Loucy (cell line): ENCODE data around the gene ARHGAP5.

ENCODE experiments used
- EZH2phosphoT487 ChIP-seq: fragments of 200-600 bp; IDR thresholded peaks from 2 replicates; pipeline ENCODE4 v1.6.1; 2018; ENCODE audit warnings: antibody characterized with exemption, mild to moderate bottlenecking, moderate library complexity, borderline replicate concordance
- TF ChIP-seq, protein P1 (sequence below): fragments of 200-600 bp; sonication (generic); conservative IDR thresholded peaks from 2 replicates; pipeline ENCODE4 v1.5.1; 2014; ENCODE audit warnings: mild to moderate bottlenecking, antibody characterized with exemption, low read length

GRCh38 chr14:32190673-32191072, 113.6 kb downstream of the ARHGAP5 start:
- TF ChIP-seq, protein P1, sequence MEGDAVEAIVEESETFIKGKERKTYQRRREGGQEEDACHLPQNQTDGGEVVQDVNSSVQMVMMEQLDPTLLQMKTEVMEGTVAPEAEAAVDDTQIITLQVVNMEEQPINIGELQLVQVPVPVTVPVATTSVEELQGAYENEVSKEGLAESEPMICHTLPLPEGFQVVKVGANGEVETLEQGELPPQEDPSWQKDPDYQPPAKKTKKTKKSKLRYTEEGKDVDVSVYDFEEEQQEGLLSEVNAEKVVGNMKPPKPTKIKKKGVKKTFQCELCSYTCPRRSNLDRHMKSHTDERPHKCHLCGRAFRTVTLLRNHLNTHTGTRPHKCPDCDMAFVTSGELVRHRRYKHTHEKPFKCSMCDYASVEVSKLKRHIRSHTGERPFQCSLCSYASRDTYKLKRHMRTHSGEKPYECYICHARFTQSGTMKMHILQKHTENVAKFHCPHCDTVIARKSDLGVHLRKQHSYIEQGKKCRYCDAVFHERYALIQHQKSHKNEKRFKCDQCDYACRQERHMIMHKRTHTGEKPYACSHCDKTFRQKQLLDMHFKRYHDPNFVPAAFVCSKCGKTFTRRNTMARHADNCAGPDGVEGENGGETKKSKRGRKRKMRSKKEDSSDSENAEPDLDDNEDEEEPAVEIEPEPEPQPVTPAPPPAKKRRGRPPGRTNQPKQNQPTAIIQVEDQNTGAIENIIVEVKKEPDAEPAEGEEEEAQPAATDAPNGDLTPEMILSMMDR, result no peak
- no peak for TF ChIP-seq EZH2phosphoT487
